ENCODE results near the gene POLDIP2.

Gene POLDIP2

DNA sequence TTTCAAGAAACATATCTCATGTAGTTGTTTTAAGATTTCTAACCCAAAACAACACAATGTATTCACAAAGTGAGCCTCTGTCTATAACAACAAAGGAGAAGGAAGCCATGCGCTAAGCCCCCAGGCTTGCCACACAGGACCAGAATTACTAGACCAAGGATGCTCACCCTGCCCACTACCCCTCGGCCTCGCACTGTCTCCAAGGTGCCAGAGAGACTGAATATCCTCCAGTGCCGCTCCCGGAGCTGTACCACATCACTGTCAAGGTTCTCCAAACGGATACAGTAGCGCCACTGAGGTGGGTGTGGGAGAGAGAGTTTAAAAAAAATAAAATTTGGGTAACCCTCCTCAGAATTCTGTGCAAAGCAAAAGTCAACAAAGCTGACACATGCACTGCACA is 7.1 kb downstream of the POLDIP2 start:
- H3K36me3 ChIP-seq (ENCODE audit: insufficient read depth, low read length) = peaks cover 94% of the 10 kb centered on the region

DNA sequence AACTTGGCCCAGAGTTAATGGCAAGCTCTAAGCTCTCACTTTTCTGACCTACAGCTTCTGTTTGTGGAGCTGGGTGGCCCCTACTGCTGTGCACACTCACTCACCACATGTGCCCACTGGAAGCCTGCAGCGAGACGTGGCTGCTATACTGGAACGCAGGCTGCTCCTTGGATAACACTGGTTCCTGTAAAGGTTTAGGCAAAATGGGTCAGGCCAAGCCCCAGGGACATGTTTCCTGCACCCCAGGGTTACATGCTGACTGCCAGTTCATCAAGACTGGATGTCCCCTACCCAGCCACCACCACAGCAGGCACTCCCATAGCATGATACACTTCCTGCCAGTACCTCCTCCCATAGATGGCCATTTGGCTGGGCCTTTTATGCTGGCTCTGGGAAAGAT is 8.3 kb downstream of the POLDIP2 start:
- TF ChIP-seq, protein P1, sequence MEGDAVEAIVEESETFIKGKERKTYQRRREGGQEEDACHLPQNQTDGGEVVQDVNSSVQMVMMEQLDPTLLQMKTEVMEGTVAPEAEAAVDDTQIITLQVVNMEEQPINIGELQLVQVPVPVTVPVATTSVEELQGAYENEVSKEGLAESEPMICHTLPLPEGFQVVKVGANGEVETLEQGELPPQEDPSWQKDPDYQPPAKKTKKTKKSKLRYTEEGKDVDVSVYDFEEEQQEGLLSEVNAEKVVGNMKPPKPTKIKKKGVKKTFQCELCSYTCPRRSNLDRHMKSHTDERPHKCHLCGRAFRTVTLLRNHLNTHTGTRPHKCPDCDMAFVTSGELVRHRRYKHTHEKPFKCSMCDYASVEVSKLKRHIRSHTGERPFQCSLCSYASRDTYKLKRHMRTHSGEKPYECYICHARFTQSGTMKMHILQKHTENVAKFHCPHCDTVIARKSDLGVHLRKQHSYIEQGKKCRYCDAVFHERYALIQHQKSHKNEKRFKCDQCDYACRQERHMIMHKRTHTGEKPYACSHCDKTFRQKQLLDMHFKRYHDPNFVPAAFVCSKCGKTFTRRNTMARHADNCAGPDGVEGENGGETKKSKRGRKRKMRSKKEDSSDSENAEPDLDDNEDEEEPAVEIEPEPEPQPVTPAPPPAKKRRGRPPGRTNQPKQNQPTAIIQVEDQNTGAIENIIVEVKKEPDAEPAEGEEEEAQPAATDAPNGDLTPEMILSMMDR (IDR thresholded peaks at IDR 0.05; ENCODE audit: borderline replicate concordance, extremely low read depth, low read length, poor library complexity, severe bottlenecking) = no peak
- TF ChIP-seq EZH2 (IDR thresholded peaks at IDR 0.05; ENCODE audit: borderline replicate concordance, low read depth, low read length, severe bottlenecking) = no peak
- Histone ChIP-seq H3K4me2 (ENCODE audit: insufficient read depth, low read length) (no peak overlapping the region), H3K9ac (ENCODE audit: low read depth, low read length) (no peak overlapping the region), H3K9me3 (ENCODE audit: insufficient read depth, low read length, severe bottlenecking) (no peaks in the 10 kb centered on the region), H3K4me3 (ENCODE audit: low read depth in 1 of 2, low read length in 2 of 2) (no peak overlapping the region), H3K27ac (ENCODE audit: low read length) (no peak overlapping the region), H3K79me2 (ENCODE audit: insufficient read depth, low read length) (no peaks in the 10 kb centered on the region; the same call in 1 of the 2 replicates), H2AFZ (ENCODE audit: low read depth, low read length) (no peak overlapping the region), H3K36me3 (ENCODE audit: insufficient read depth, low read length) (peaks cover 93% of the 10 kb centered on the region), H3K27me3 (ENCODE audit: insufficient read depth, low read length, poor library complexity) (no peaks in the 10 kb centered on the region), H4K20me1 (ENCODE audit: insufficient read depth, low read length) (peaks cover 15% of the 10 kb centered on the region; the same call in 1 of the 2 replicates), H3K4me1 (ENCODE audit: insufficient read depth, low read length) (no peaks in the 10 kb centered on the region)
- no peak for ATAC-seq (ENCODE audit: insufficient read depth, low read depth)
- DNase-seq = no peak

More for the DNA sequence above, 7.1 kb downstream of the POLDIP2 start:
- TF ChIP-seq EZH2 (IDR thresholded peaks at IDR 0.05; ENCODE audit: borderline replicate concordance, low read depth, low read length, severe bottlenecking) = no peak
- Histone ChIP-seq H3K79me2 (ENCODE audit: insufficient read depth, low read length) (peaks cover 1% of the 10 kb centered on the region; the same call in 1 of the 2 replicates), H3K9me3 (ENCODE audit: insufficient read depth, low read length, severe bottlenecking) (no peaks in the 10 kb centered on the region), H3K4me3 (ENCODE audit: low read depth in 1 of 2, low read length in 2 of 2) (no peak overlapping the region), H3K27ac (ENCODE audit: low read length) (no peak overlapping the region), H3K9ac (ENCODE audit: low read depth, low read length) (no peak overlapping the region), H2AFZ (ENCODE audit: low read depth, low read length) (no peak overlapping the region), H3K4me1 (ENCODE audit: insufficient read depth, low read length) (peaks cover 4% of the 10 kb centered on the region; the same call in 1 of the 2 replicates), H4K20me1 (ENCODE audit: insufficient read depth, low read length) (peaks cover 15% of the 10 kb centered on the region; the same call in 1 of the 2 replicates), H3K4me2 (ENCODE audit: insufficient read depth, low read length) (no peak overlapping the region), H3K27me3 (ENCODE audit: insufficient read depth, low read length, poor library complexity) (no peaks in the 10 kb centered on the region)
- ATAC-seq (ENCODE audit: insufficient read depth, low read depth) = no peak
- DNase-seq = no peak

DNA sequence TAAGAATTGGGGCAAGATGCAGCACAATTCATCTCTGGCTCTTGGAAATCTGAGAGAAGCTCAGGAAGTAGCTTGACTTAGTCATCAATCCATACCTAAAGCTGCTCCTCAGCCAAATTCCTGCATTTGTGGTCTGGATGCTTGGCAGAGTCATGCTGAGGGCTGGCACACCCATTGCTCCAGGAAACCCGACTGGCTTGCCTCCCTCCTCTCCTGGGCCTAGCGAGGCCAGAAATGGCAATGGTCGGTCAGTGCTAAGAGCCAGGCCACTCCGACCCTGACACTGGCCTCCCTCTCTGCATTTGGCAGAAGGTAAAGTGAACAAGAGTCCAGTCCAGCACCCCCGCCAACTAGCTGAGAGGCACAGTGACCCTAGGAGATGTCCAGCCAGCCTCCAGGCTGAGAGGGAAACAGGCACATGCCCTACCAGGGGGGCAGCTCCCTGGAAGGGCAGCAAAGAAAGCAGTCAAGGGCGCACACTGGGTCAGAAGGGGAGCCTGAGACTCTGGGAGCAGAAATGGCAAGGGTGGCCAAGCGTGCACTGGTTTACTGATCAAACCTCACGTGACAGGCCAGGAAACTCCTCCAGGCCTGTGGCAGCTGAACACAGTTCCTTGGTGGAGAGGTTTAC is 10.0 kb downstream of the POLDIP2 start:
- no peak overlapping the region for H3K4me3 ChIP-seq (ENCODE audit: low read depth in 1 of 2, low read length in 2 of 2)
- H4K20me1 ChIP-seq (ENCODE audit: insufficient read depth, low read length) = peaks cover 20% of the 10 kb centered on the region; the same call in 1 of the 2 replicates
- H3K4me2 ChIP-seq (ENCODE audit: insufficient read depth, low read length) = no peak overlapping the region
- ATAC-seq (ENCODE audit: insufficient read depth, low read depth) (no peak), DNase-seq (no peak)
- no peak overlapping the region for H2AFZ ChIP-seq (ENCODE audit: low read depth, low read length)
- TF ChIP-seq, protein P1 (IDR thresholded peaks at IDR 0.05; ENCODE audit: borderline replicate concordance, extremely low read depth, low read length, poor library complexity, severe bottlenecking) = no peak
- TF ChIP-seq EZH2 (IDR thresholded peaks at IDR 0.05; ENCODE audit: borderline replicate concordance, low read depth, low read length, severe bottlenecking) = no peak
- H3K4me1 ChIP-seq (ENCODE audit: insufficient read depth, low read length) = no peaks in the 10 kb centered on the region
- no peaks in the 10 kb centered on the region for H3K79me2 ChIP-seq (ENCODE audit: insufficient read depth, low read length)
- H3K9me3 ChIP-seq (ENCODE audit: insufficient read depth, low read length, severe bottlenecking) = no peaks in the 10 kb centered on the region
- no peaks in the 10 kb centered on the region for H3K27me3 ChIP-seq (ENCODE audit: insufficient read depth, low read length, poor library complexity)
- H3K27ac ChIP-seq (ENCODE audit: low read length) = no peak overlapping the region
- no peak overlapping the region for H3K9ac ChIP-seq (ENCODE audit: low read depth, low read length)
- peaks cover 93% of the 10 kb centered on the region for H3K36me3 ChIP-seq (ENCODE audit: insufficient read depth, low read length)

DNA sequence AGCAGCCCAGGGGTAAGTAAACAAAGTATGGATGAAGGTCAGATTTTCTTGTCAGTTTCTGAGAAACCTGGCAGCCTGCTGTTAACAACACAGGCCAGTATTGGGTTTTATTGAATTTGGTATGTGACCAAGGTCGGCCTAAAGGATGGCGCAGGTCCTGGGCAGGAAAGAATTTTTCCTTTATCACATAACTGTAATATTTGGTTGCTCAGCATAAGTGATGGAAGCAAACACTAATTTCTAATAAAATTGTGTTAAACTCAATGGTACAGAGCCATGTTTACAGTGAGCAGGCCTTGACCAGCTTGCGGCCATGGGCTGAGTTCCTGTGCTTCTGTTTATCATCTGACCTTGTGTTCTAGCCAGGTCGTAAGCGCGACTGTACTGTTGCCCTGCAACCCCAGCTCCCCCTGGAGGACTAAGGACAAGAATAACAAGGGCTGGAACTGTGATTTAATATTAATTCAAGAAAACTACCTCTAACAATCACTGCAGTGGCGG is 10.5 kb downstream of the POLDIP2 start:
- Histone ChIP-seq H3K9me3 (ENCODE audit: insufficient read depth, low read length, severe bottlenecking) (no peaks in the 10 kb centered on the region), H2AFZ (ENCODE audit: low read depth, low read length) (no peak overlapping the region), H3K9ac (ENCODE audit: low read depth, low read length) (no peak overlapping the region), H3K27ac (ENCODE audit: low read length) (no peak overlapping the region), H3K36me3 (ENCODE audit: insufficient read depth, low read length) (peaks cover 95% of the 10 kb centered on the region), H4K20me1 (ENCODE audit: insufficient read depth, low read length) (peaks cover 21% of the 10 kb centered on the region; the same call in 1 of the 2 replicates), H3K4me1 (ENCODE audit: insufficient read depth, low read length) (no peaks in the 10 kb centered on the region), H3K79me2 (ENCODE audit: insufficient read depth, low read length) (no peaks in the 10 kb centered on the region), H3K4me3 (ENCODE audit: low read depth in 1 of 2, low read length in 2 of 2) (no peak overlapping the region), H3K4me2 (ENCODE audit: insufficient read depth, low read length) (no peak overlapping the region), H3K27me3 (ENCODE audit: insufficient read depth, low read length, poor library complexity) (no peaks in the 10 kb centered on the region)
- DNase-seq (no peak), ATAC-seq (ENCODE audit: insufficient read depth, low read depth) (no peak)
- TF ChIP-seq EZH2 (IDR thresholded peaks at IDR 0.05; ENCODE audit: borderline replicate concordance, low read depth, low read length, severe bottlenecking) = no peak
- TF ChIP-seq, protein P1 (IDR thresholded peaks at IDR 0.05; ENCODE audit: borderline replicate concordance, extremely low read depth, low read length, poor library complexity, severe bottlenecking) = peak; percentile 24
